Breast epithelium (tissue), 4 donors: ENCODE results near the gene OTOG. TPM values are rescaled to one million over a fixed set of nuclear protein-coding genes. Genes with fewer than 3 reads are reported as not detected.

ENCODE experiments used
- DNase-seq, 2 donors: peaks; one replicate each; pipeline ENCODE4 v3.0.0-alpha.2; 2019; ENCODE audit warnings: low spot score in 2 of 2
- H3K27ac ChIP-seq, 2 donors: fragments of 200-600 bp; sonication (generic) in 1 of 2; one replicate each; pipeline ENCODE4 v1.5.1; 2016 to 2019; ENCODE audit warnings: mild to moderate bottlenecking in 1 of 2
- H3K27me3 ChIP-seq, 2 donors: fragments of 200-600 bp; sonication (generic) in 1 of 2; one replicate each; pipeline versions ENCODE4 v1.5.1 to v1.6.0; 2017 to 2019; ENCODE audit warnings: control low read depth in 1 of 2, mild to moderate bottlenecking in 1 of 2
- H3K36me3 ChIP-seq: fragments of 200-600 bp; one replicate; pipeline ENCODE4 v1.5.1; 2019
- H3K4me1 ChIP-seq, 2 donors: fragments of 200-600 bp; sonication (generic); one replicate each; pipeline ENCODE4 v1.5.1; 2016 to 2019; ENCODE audit warnings: control low read depth in 1 of 2
- H3K4me3 ChIP-seq, 3 donors: fragments of 200-600 bp; sonication (generic); 1 replicate in 2 of 3; 2 replicates in 1 of 3; pipeline ENCODE4 v1.5.1; 2016 to 2019; ENCODE audit warnings: mild to moderate bottlenecking in 3 of 3, moderate library complexity in 2 of 3
- H3K9me3 ChIP-seq, 2 donors: fragments of 200-600 bp; sonication (generic) in 1 of 2; one replicate each; pipeline ENCODE4 v1.5.1; 2016 to 2019; ENCODE audit warnings: control low read depth in 1 of 2
- POLR2A ChIP-seq: fragments of 450-650 bp; IDR thresholded peaks from one replicate; pipeline ENCODE4 v1.6.1; 2016; ENCODE audit warnings: antibody characterized with exemption, mild to moderate bottlenecking, moderate library complexity
- POLR2AphosphoS5 ChIP-seq, 3 donors: sonication (generic); formaldehyde crosslinking; IDR thresholded peaks; one replicate each; pipeline ENCODE4 v1.6.1; 2017; ENCODE audit warnings: antibody characterized with exemption in 3 of 3
- intact Hi-C: fragments of 100-400 bp; cut with DNase I; formaldehyde crosslinking; loops from one replicate; pipeline ENCODE4 v1.15.1; 2023; ENCODE audit warnings: low total_unique reads
- total RNA-seq, 3 donors: library from RNA; depleted of rRNA; stranded (reverse); fragments of >200 nt; gene quantifications; one replicate each; pipeline ENCODE4 v1.1.0, GENCODE V29; 2016
- TF ChIP-seq, protein P1 (sequence below), 3 donors: fragments of 450-650 bp; IDR thresholded peaks; one replicate each; pipeline ENCODE4 v1.5.1; 2016 to 2017; ENCODE audit warnings: antibody characterized with exemption in 3 of 3, mild to moderate bottlenecking in 3 of 3, moderate library complexity in 3 of 3

Gene OTOG
- total RNA-seq, 3 donors from 2014 or later, result not detected

DNA sequence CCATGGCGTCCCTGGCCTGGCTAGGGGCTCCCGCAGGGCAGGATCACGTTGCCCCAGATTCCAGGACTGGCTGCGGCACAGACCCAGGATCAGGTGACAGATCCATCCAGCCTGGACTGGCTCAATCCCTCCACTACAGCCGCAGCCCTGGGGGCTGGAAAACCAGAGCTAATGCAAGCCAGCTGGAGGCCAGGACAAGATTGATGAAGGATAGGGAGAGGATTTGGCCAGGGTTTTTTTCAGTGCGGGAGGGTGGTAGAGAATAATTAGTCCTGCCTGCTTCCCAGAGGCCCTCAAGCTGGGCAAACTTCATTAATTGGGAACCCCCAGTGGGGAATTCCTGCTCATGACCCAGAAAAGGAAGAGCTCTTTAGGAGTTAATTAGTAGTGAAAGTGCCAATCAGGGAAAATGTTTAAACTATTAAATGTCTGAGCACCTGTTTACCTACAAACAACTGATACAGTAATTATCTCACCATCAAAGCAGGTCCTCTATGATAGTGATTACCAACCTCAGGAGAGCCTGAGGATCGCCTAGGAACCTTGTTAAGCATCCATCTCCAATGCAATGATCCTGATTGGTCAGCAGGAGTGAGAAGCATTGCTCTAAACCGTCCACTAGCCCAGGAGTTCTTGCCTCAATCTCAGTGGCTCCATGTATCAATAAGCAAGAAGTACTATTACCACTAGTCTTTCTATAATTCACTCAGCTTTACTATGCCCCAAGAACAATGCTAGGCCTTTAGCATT lies 139.3 kb downstream of the OTOG start:
- no peak overlapping the region for H3K27ac ChIP-seq
- peaks cover 0 to 5% of the 10 kb centered on the region in 2 donors for H3K27me3 ChIP-seq
- no peak for DNase-seq
- intact Hi-C loops, result no loop called here
- H3K9me3 ChIP-seq, result no peaks in the 10 kb centered on the region
- H3K4me1 ChIP-seq, result no peaks in the 10 kb centered on the region
- H3K36me3 ChIP-seq, result no peaks in the 10 kb centered on the region
- no peak overlapping the region for H3K4me3 ChIP-seq
- TF ChIP-seq POLR2AphosphoS5 (IDR thresholded peaks at IDR 0.05) (no peak), POLR2A (no peak)
- TF ChIP-seq, protein P1, sequence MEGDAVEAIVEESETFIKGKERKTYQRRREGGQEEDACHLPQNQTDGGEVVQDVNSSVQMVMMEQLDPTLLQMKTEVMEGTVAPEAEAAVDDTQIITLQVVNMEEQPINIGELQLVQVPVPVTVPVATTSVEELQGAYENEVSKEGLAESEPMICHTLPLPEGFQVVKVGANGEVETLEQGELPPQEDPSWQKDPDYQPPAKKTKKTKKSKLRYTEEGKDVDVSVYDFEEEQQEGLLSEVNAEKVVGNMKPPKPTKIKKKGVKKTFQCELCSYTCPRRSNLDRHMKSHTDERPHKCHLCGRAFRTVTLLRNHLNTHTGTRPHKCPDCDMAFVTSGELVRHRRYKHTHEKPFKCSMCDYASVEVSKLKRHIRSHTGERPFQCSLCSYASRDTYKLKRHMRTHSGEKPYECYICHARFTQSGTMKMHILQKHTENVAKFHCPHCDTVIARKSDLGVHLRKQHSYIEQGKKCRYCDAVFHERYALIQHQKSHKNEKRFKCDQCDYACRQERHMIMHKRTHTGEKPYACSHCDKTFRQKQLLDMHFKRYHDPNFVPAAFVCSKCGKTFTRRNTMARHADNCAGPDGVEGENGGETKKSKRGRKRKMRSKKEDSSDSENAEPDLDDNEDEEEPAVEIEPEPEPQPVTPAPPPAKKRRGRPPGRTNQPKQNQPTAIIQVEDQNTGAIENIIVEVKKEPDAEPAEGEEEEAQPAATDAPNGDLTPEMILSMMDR (IDR thresholded peaks at IDR 0.05), result no peak

DNA sequence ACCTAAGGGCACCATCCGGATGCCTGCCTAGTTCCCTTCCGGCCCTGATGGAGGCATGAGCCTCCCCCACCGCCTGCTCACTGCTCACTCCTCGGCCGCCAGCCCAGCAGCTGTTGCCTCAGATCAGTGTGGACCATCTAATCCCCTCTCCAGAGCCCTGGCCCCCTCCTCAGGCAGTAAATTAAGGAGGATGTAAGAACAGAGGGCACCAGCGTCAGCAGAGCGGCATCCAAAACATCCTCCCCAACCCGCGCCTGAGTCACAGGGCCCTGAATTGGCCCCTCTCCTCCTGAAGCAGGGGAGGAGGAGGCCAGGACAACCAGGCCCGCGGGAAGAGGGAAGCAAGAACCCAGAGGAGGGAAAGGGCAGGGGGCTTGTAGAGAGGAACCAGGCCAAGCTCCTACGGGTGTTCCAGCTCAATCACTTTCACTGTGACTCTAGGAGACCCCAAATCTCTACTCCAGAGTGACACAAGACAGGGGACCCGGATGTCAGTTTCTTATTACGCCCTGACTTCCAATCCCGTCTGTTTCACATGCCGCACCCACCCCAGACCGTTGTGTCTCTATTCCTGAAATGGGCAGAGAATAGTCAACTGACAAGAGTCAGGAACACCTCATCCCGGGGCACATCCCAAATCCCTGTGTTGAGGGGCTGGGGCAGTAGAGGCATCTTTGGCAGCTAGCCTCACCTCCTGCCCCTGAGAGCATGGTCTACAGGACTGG lies 141.0 kb downstream of the OTOG start:
- DNase-seq, result no peak
- H3K27ac ChIP-seq, result no peak overlapping the region
- H3K4me1 ChIP-seq, result no peaks in the 10 kb centered on the region
- H3K9me3 ChIP-seq, result no peaks in the 10 kb centered on the region
- H3K36me3 ChIP-seq, result no peaks in the 10 kb centered on the region
- H3K4me3 ChIP-seq, result no peak overlapping the region
- intact Hi-C loops, result no loop called here
- H3K27me3 ChIP-seq, result peaks cover 0 to 12% of the 10 kb centered on the region in 2 donors
- TF ChIP-seq POLR2A (no peak), POLR2AphosphoS5 (IDR thresholded peaks at IDR 0.05) (no peak)
- TF ChIP-seq, protein P1 (IDR thresholded peaks at IDR 0.05), result no peak

DNA sequence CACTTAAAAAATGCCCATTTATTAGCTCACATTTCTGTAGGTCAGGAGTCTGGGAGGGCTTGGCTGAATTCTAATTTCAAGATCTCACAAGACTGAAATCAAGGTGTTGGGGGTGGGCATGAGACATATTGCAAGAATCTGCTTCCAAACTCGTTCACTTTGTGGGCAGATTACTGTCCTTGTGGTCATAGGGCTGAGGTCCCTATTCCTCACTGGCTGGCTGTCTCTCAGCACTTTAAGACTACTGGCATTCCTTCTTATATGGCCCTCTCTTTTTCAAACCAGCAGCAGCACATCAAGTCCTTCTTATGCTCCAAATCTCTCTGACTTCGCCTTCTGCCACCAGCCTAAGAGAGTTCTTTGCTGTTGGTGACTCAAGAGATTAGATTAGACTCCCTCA lies 144.5 kb downstream of the OTOG start:
- H3K27ac ChIP-seq, result no peak overlapping the region
- H3K9me3 ChIP-seq, result no peaks in the 10 kb centered on the region
- intact Hi-C loops, result no loop called here
- no peak for DNase-seq
- H3K4me1 ChIP-seq, result no peaks in the 10 kb centered on the region
- TF ChIP-seq POLR2A (no peak), POLR2AphosphoS5 (IDR thresholded peaks at IDR 0.05) (no peak)
- TF ChIP-seq, protein P1 (IDR thresholded peaks at IDR 0.05), result no peak
- H3K27me3 ChIP-seq, result peaks cover 4 to 31% of the 10 kb centered on the region in 2 donors
- H3K36me3 ChIP-seq, result no peaks in the 10 kb centered on the region
- no peak overlapping the region for H3K4me3 ChIP-seq

DNA sequence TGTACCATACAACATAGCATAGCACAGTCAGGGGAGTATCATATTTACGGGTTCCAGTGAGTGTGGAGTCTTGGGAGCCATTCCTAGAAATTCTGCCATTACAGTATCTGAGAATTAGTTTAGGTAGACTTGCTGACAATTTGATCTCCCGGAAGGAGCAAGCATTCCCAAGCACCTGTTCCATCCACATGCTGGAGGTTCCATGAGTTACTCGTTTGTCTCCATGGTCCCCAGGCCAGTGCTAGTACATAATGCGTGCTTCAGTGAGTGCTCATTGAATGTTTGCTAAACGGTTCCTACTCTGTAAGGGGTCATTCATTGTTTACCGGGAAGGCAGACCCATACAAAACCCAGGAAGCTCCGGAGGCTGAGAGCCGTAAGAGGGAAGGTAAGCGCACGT lies 144.9 kb downstream of the OTOG start:
- H3K27ac ChIP-seq, result no peak overlapping the region
- no peak for DNase-seq
- no peaks in the 10 kb centered on the region for H3K9me3 ChIP-seq
- no peaks in the 10 kb centered on the region for H3K4me1 ChIP-seq
- intact Hi-C loops, result no loop called here
- H3K27me3 ChIP-seq, result peaks cover 4 to 35% of the 10 kb centered on the region in 2 donors
- H3K36me3 ChIP-seq, result no peaks in the 10 kb centered on the region
- TF ChIP-seq, protein P1 (IDR thresholded peaks at IDR 0.05), result no peak
- no peak for TF ChIP-seq POLR2AphosphoS5 (IDR thresholded peaks at IDR 0.05)
- TF ChIP-seq POLR2A, result no peak
- H3K4me3 ChIP-seq, result no peak overlapping the region

DNA sequence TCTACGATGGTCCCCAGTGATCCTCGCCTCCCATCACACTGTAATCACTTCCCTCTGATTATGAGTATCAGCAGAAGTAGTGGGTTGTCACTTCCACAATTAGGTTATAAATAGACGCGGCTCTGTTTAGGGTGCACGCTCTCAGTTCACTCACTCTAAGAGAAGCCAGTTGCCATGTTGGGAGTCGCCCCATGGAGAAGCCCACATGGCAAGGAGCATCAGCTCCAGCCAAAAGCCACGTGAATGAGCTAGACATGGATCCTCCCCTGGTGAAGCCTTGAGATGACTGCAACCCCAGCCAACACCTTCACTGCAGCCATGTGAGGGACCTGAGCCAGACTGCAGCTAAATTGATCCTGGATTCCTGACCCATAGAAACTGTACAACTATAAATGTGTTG lies 145.9 kb downstream of the OTOG start:
- TF ChIP-seq POLR2AphosphoS5 (IDR thresholded peaks at IDR 0.05), result no peak
- TF ChIP-seq, protein P1 (IDR thresholded peaks at IDR 0.05), result no peak
- no peak for TF ChIP-seq POLR2A
- no peak overlapping the region for H3K4me3 ChIP-seq
- intact Hi-C loops, result no loop called here
- H3K4me1 ChIP-seq, result no peaks in the 10 kb centered on the region
- H3K27ac ChIP-seq, result no peak overlapping the region
- no peaks in the 10 kb centered on the region for H3K36me3 ChIP-seq
- H3K9me3 ChIP-seq, result no peaks in the 10 kb centered on the region
- peaks cover 4 to 39% of the 10 kb centered on the region in 2 donors for H3K27me3 ChIP-seq
- no peak for DNase-seq
